Neural cell (in vitro differentiated cells): ENCODE results near the gene LTBP1.

Experiments
- POLR2AphosphoS5 ChIP-seq: IDR thresholded peaks from 2 replicates; pipeline ENCODE4 v1.6.1; 2012
- TAF1 ChIP-seq: IDR thresholded peaks from 2 replicates; pipeline ENCODE4 v1.6.1; 2012; ENCODE audit warnings: low read depth
- TF ChIP-seq, protein P1 (sequence below): fragments of 450-650 bp; IDR thresholded peaks from 2 replicates; pipeline ENCODE4 v1.5.1; 2014; ENCODE audit warnings: antibody characterized with exemption, mild to moderate bottlenecking, moderate library complexity; ENCODE audit not compliant: poor library complexity, severe bottlenecking
- TF ChIP-seq, protein P2 (sequence below): IDR thresholded peaks from 2 replicates; pipeline ENCODE4 v1.6.1; 2012; ENCODE audit warnings: borderline replicate concordance

DNA sequence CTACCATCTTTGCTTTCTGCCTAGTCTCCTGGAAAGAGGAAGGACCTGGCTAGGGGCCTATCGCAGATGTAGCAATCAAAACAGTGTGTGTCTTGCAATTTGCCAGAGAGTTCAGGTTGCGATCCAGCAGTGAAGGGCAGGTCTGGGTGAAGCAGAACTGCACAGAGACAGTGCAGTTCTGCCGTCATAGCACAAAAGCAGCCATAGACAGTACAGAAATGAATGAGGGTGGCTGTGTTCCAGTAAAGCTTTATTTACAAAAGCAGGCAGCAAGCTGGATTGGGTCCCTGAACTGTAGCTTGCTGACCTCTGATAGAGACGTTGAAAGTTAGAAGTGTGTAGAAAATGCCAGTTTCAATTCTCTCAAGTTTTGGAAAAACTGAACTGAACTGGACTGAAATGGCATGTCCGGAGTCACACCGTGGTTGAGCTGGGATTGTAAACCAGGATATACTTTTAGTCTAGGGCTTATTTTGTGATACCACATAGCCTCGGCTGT, 186.8 kb downstream of the LTBP1 start:
- TF ChIP-seq, protein P1, sequence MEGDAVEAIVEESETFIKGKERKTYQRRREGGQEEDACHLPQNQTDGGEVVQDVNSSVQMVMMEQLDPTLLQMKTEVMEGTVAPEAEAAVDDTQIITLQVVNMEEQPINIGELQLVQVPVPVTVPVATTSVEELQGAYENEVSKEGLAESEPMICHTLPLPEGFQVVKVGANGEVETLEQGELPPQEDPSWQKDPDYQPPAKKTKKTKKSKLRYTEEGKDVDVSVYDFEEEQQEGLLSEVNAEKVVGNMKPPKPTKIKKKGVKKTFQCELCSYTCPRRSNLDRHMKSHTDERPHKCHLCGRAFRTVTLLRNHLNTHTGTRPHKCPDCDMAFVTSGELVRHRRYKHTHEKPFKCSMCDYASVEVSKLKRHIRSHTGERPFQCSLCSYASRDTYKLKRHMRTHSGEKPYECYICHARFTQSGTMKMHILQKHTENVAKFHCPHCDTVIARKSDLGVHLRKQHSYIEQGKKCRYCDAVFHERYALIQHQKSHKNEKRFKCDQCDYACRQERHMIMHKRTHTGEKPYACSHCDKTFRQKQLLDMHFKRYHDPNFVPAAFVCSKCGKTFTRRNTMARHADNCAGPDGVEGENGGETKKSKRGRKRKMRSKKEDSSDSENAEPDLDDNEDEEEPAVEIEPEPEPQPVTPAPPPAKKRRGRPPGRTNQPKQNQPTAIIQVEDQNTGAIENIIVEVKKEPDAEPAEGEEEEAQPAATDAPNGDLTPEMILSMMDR, result no peak
- TF ChIP-seq POLR2AphosphoS5, result no peak
- no peak for TF ChIP-seq TAF1
- TF ChIP-seq, protein P2, sequence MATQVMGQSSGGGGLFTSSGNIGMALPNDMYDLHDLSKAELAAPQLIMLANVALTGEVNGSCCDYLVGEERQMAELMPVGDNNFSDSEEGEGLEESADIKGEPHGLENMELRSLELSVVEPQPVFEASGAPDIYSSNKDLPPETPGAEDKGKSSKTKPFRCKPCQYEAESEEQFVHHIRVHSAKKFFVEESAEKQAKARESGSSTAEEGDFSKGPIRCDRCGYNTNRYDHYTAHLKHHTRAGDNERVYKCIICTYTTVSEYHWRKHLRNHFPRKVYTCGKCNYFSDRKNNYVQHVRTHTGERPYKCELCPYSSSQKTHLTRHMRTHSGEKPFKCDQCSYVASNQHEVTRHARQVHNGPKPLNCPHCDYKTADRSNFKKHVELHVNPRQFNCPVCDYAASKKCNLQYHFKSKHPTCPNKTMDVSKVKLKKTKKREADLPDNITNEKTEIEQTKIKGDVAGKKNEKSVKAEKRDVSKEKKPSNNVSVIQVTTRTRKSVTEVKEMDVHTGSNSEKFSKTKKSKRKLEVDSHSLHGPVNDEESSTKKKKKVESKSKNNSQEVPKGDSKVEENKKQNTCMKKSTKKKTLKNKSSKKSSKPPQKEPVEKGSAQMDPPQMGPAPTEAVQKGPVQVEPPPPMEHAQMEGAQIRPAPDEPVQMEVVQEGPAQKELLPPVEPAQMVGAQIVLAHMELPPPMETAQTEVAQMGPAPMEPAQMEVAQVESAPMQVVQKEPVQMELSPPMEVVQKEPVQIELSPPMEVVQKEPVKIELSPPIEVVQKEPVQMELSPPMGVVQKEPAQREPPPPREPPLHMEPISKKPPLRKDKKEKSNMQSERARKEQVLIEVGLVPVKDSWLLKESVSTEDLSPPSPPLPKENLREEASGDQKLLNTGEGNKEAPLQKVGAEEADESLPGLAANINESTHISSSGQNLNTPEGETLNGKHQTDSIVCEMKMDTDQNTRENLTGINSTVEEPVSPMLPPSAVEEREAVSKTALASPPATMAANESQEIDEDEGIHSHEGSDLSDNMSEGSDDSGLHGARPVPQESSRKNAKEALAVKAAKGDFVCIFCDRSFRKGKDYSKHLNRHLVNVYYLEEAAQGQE, result no peak
